CD4-positive, CD25-positive, alpha-beta regulatory T cell (primary cell): ENCODE results near the gene TPRG1. TPM values are rescaled to one million over a fixed set of nuclear protein-coding genes. Genes with fewer than 3 reads are reported as not detected.

Source experiments
- ATAC-seq, 2 donors: fragments of 150-1000 bp; cut with Tn5 transposase; one replicate each; pipeline ENCODE4 v1.10.0; 2021; ENCODE audit warnings: low read depth in 2 of 2, moderate number of reproducible peaks in 2 of 2, moderate library complexity in 1 of 2
- DNase-seq, 3 donors: peaks; one replicate each; pipeline versions ENCODE4 v3.0.0 to v3.0.0-alpha.2; 2012 to 2022; ENCODE audit warnings: mixed read lengths in 1 of 3
- H3K27ac ChIP-seq: one replicate; pipeline ENCODE4 v1.7.0; 2013; ENCODE audit warnings: mild to moderate bottlenecking, low read length; ENCODE audit not compliant: insufficient read depth, poor library complexity, severe bottlenecking
- H3K27me3 ChIP-seq: one replicate; pipeline ENCODE4 v1.7.0; 2013; ENCODE audit warnings: low read length; ENCODE audit not compliant: control insufficient read depth, insufficient read depth
- H3K36me3 ChIP-seq: one replicate; pipeline ENCODE4 v1.7.0; 2013; ENCODE audit warnings: mild to moderate bottlenecking, low read length, moderate library complexity; ENCODE audit not compliant: control insufficient read depth, insufficient read depth
- H3K4me1 ChIP-seq: 2 replicates; pipeline ENCODE4 v1.7.0; 2013; ENCODE audit warnings: mild to moderate bottlenecking, low read length; ENCODE audit not compliant: insufficient read depth, control insufficient read depth, poor library complexity, severe bottlenecking
- H3K4me3 ChIP-seq: one replicate; pipeline ENCODE4 v1.7.0; 2013; ENCODE audit warnings: low read depth, mild to moderate bottlenecking, low read length, moderate library complexity
- H3K9me3 ChIP-seq, 2 experiments: 1 replicate in 1 of 2; 2 replicates in 1 of 2; pipeline ENCODE4 v1.7.0; 2013; ENCODE audit warnings: low read length in 2 of 2, mild to moderate bottlenecking in 1 of 2, moderate library complexity in 1 of 2; ENCODE audit not compliant: control insufficient read depth in 2 of 2
- H3K27ac Mint-ChIP-seq, 3 donors: one replicate each; pipeline ENCODE4 v1.8.0; 2020 to 2022; ENCODE audit warnings: mild to moderate bottlenecking in 3 of 3, mixed read lengths in 3 of 3, moderate library complexity in 2 of 3
- H3K27me3 Mint-ChIP-seq: one replicate; pipeline ENCODE4 v1.8.0; 2022; ENCODE audit warnings: mild to moderate bottlenecking, mixed read lengths
- H3K36me3 Mint-ChIP-seq: one replicate; pipeline ENCODE4 v1.8.0; 2020; ENCODE audit warnings: mixed read lengths
- H3K4me1 Mint-ChIP-seq, 4 donors: one replicate each; pipeline ENCODE4 v1.8.0; 2020 to 2022; ENCODE audit warnings: mixed read lengths in 4 of 4, mild to moderate bottlenecking in 1 of 4
- H3K4me3 Mint-ChIP-seq, 4 donors: one replicate each; pipeline ENCODE4 v1.8.0; 2020 to 2022; ENCODE audit warnings: mild to moderate bottlenecking in 4 of 4, mixed read lengths in 4 of 4, moderate library complexity in 3 of 4
- H3K9me3 Mint-ChIP-seq, 7 donors: one replicate each; pipeline ENCODE4 v1.8.0; 2020 to 2022; ENCODE audit warnings: mixed read lengths in 7 of 7, mild to moderate bottlenecking in 3 of 7, moderate library complexity in 2 of 7
- polyA plus RNA-seq, 4 donors: library from polyadenylated mRNA; unstranded; fragments of 300-500 nt; fragmentation: Illumina TruSeq; gene quantifications; one replicate each; pipeline ENCODE4 v1.2.3, GENCODE V29; 2021
- total RNA-seq: library from RNA; stranded (reverse); gene quantifications from one replicate; pipeline ENCODE4 v1.2.3, GENCODE V29; 2022

TPRG1 gene
- total and polyA plus RNA-seq, 5 donors from 2014 or later = 1.5 to 10.8 (median 3.8) TPM

- H3K9me3 ChIP-seq = no peaks in the 10 kb centered on the region
- DNase-seq (no peak), ATAC-seq (no peak)
- no peaks in the 10 kb centered on the region for H3K27me3 ChIP-seq
- no peak overlapping the region for H3K27ac Mint-ChIP-seq
- H3K36me3 Mint-ChIP-seq = no peaks in the 10 kb centered on the region
- H3K27me3 Mint-ChIP-seq = no peaks in the 10 kb centered on the region
- no peak overlapping the region for H3K4me3 ChIP-seq
- H3K4me1 Mint-ChIP-seq = peaks cover 4 to 16% (median 12%) of the 10 kb centered on the region in 4 donors
- H3K36me3 ChIP-seq = no peaks in the 10 kb centered on the region
- no peak overlapping the region for H3K4me3 Mint-ChIP-seq
- H3K4me1 ChIP-seq = peaks cover 4% of the 10 kb centered on the region
- H3K9me3 Mint-ChIP-seq = peaks cover 0 to 2% (median 0%) of the 10 kb centered on the region in 7 donors
- no peak overlapping the region for H3K27ac ChIP-seq
Measured at GRCh38 chr3:189275182-189275581, 103.4 kb downstream of the TPRG1 start.

GRCh38 chr3:189275852-189276251, 104.1 kb downstream of the TPRG1 start:
- H3K4me3 Mint-ChIP-seq = no peak overlapping the region
- H3K27me3 Mint-ChIP-seq = no peaks in the 10 kb centered on the region
- H3K9me3 Mint-ChIP-seq = peaks cover 0 to 2% (median 0%) of the 10 kb centered on the region in 7 donors
- Histone ChIP-seq H3K27ac (no peak overlapping the region), H3K27me3 (no peaks in the 10 kb centered on the region), H3K9me3 (no peaks in the 10 kb centered on the region), H3K4me3 (no peak overlapping the region), H3K4me1 (peaks cover 4% of the 10 kb centered on the region), H3K36me3 (no peaks in the 10 kb centered on the region)
- ATAC-seq = no peak
- H3K36me3 Mint-ChIP-seq = no peaks in the 10 kb centered on the region
- H3K4me1 Mint-ChIP-seq = peaks cover 4 to 16% (median 12%) of the 10 kb centered on the region in 4 donors
- H3K27ac Mint-ChIP-seq = no peak overlapping the region
- no peak for DNase-seq

GRCh38 chr3:189276444-189277219, 104.9 kb downstream of the TPRG1 start:
- DNase-seq = no peak
- Histone ChIP-seq H3K36me3 (no peaks in the 10 kb centered on the region), H3K9me3 (no peaks in the 10 kb centered on the region), H3K27ac (no peak overlapping the region), H3K4me1 (peaks cover 4% of the 10 kb centered on the region), H3K27me3 (no peaks in the 10 kb centered on the region), H3K4me3 (no peak overlapping the region)
- H3K36me3 Mint-ChIP-seq = no peaks in the 10 kb centered on the region
- H3K4me3 Mint-ChIP-seq = no peak overlapping the region
- H3K27me3 Mint-ChIP-seq = no peaks in the 10 kb centered on the region
- no peak overlapping the region for H3K27ac Mint-ChIP-seq
- H3K9me3 Mint-ChIP-seq = peaks cover 0 to 2% (median 0%) of the 10 kb centered on the region in 7 donors
- ATAC-seq = no peak
- peaks cover 4 to 16% (median 12%) of the 10 kb centered on the region in 4 donors for H3K4me1 Mint-ChIP-seq

GRCh38 chr3:189277711-189278110, 105.9 kb downstream of the TPRG1 start:
- H3K27me3 Mint-ChIP-seq = no peaks in the 10 kb centered on the region
- no peaks in the 10 kb centered on the region for H3K27me3 ChIP-seq
- no peak overlapping the region for H3K27ac ChIP-seq
- H3K4me1 ChIP-seq = peaks cover 4% of the 10 kb centered on the region
- no peaks in the 10 kb centered on the region for H3K36me3 Mint-ChIP-seq
- peaks cover 0 to 2% (median 0%) of the 10 kb centered on the region in 7 donors for H3K9me3 Mint-ChIP-seq
- no peak overlapping the region for H3K27ac Mint-ChIP-seq
- H3K9me3 ChIP-seq = no peaks in the 10 kb centered on the region
- DNase-seq = peak in 1 of 3 donors; percentile 25
- peaks cover 1 to 13% (median 9%) of the 10 kb centered on the region in 4 donors for H3K4me1 Mint-ChIP-seq
- no peak overlapping the region for H3K4me3 ChIP-seq
- no peaks in the 10 kb centered on the region for H3K36me3 ChIP-seq
- ATAC-seq = no peak
- no peak overlapping the region for H3K4me3 Mint-ChIP-seq

GRCh38 chr3:189278221-189278620, 106.5 kb downstream of the TPRG1 start:
- no peaks in the 10 kb centered on the region for H3K9me3 ChIP-seq
- Mint-ChIP-seq H3K27me3 (no peaks in the 10 kb centered on the region), H3K27ac (no peak overlapping the region), H3K9me3 (peaks cover 0 to 2% (median 0%) of the 10 kb centered on the region in 7 donors), H3K4me1 (peaks cover 0 to 9% (median 4%) of the 10 kb centered on the region in 4 donors), H3K4me3 (no peak overlapping the region), H3K36me3 (no peaks in the 10 kb centered on the region)
- H3K4me3 ChIP-seq = no peak overlapping the region
- DNase-seq (no peak), ATAC-seq (no peak)
- H3K4me1 ChIP-seq = peaks cover 4% of the 10 kb centered on the region
- H3K27me3 ChIP-seq = no peaks in the 10 kb centered on the region
- no peak overlapping the region for H3K27ac ChIP-seq
- no peaks in the 10 kb centered on the region for H3K36me3 ChIP-seq

- Histone ChIP-seq H3K4me3 (no peak overlapping the region), H3K27me3 (no peaks in the 10 kb centered on the region), H3K4me1 (peaks cover 17% of the 10 kb centered on the region), H3K9me3 (no peaks in the 10 kb centered on the region), H3K27ac (no peak overlapping the region), H3K36me3 (no peaks in the 10 kb centered on the region)
- Mint-ChIP-seq H3K4me1 (peaks cover 11 to 24% (median 18%) of the 10 kb centered on the region in 4 donors), H3K27me3 (no peaks in the 10 kb centered on the region), H3K36me3 (no peaks in the 10 kb centered on the region), H3K4me3 (no peak overlapping the region), H3K27ac (no peak overlapping the region), H3K9me3 (no peaks in the 10 kb centered on the region)
- ATAC-seq (no peak), DNase-seq (no peak)
Measured at GRCh38 chr3:189282189-189282588, 110.4 kb downstream of the TPRG1 start.

- H3K4me3 ChIP-seq = no peak overlapping the region
- no peaks in the 10 kb centered on the region for H3K36me3 ChIP-seq
- ATAC-seq = no peak
- no peak for DNase-seq
- H3K9me3 ChIP-seq = no peaks in the 10 kb centered on the region
- no peaks in the 10 kb centered on the region for H3K27me3 ChIP-seq
- no peak overlapping the region for H3K4me3 Mint-ChIP-seq
- H3K4me1 Mint-ChIP-seq = peaks cover 11 to 24% (median 18%) of the 10 kb centered on the region in 4 donors
- H3K27ac ChIP-seq = no peak overlapping the region
- no peaks in the 10 kb centered on the region for H3K9me3 Mint-ChIP-seq
- no peaks in the 10 kb centered on the region for H3K36me3 Mint-ChIP-seq
- no peaks in the 10 kb centered on the region for H3K27me3 Mint-ChIP-seq
- peaks cover 15% of the 10 kb centered on the region for H3K4me1 ChIP-seq
- no peak overlapping the region for H3K27ac Mint-ChIP-seq
Measured at GRCh38 chr3:189282741-189283140, 111.0 kb downstream of the TPRG1 start.

GRCh38 chr3:189286188-189286587, 114.4 kb downstream of the TPRG1 start:
- Mint-ChIP-seq H3K27ac (peak overlapping the region; percentile 6 to 29 (median 17)), H3K4me1 (peaks cover 17 to 34% (median 31%) of the 10 kb centered on the region in 4 donors), H3K4me3 (peak overlapping the region in 1 of 4 donors; percentile 56), H3K27me3 (no peaks in the 10 kb centered on the region), H3K36me3 (no peaks in the 10 kb centered on the region), H3K9me3 (no peaks in the 10 kb centered on the region)
- ATAC-seq = peak in 1 of 2 donors; percentile 47
- peak overlapping the region; percentile 5 for H3K4me3 ChIP-seq
- no peaks in the 10 kb centered on the region for H3K36me3 ChIP-seq
- no peak overlapping the region for H3K27ac ChIP-seq
- peak in 1 of 3 donors; percentile 37 for DNase-seq
- peaks cover 16% of the 10 kb centered on the region for H3K4me1 ChIP-seq
- no peaks in the 10 kb centered on the region for H3K27me3 ChIP-seq
- H3K9me3 ChIP-seq = no peaks in the 10 kb centered on the region
